GM18861 (cell line): ENCODE measurements around the gene RAMP3.
A peak's percentile ranks its signal among the peaks of the same experiment; 100 is the strongest.
"Not testable (repeated sequence)": the region's sequence is repeated elsewhere in the genome, so short reads cannot be mapped to it uniquely, and the experiment has no call there.

Source experiments
- ATAC-seq: cut with Tn5 transposase; IDR thresholded peaks from one replicate; pipeline ENCODE4 v1.9.1; 2021; ENCODE audit not compliant: unreplicated experiment

RAMP3 gene

DNA sequence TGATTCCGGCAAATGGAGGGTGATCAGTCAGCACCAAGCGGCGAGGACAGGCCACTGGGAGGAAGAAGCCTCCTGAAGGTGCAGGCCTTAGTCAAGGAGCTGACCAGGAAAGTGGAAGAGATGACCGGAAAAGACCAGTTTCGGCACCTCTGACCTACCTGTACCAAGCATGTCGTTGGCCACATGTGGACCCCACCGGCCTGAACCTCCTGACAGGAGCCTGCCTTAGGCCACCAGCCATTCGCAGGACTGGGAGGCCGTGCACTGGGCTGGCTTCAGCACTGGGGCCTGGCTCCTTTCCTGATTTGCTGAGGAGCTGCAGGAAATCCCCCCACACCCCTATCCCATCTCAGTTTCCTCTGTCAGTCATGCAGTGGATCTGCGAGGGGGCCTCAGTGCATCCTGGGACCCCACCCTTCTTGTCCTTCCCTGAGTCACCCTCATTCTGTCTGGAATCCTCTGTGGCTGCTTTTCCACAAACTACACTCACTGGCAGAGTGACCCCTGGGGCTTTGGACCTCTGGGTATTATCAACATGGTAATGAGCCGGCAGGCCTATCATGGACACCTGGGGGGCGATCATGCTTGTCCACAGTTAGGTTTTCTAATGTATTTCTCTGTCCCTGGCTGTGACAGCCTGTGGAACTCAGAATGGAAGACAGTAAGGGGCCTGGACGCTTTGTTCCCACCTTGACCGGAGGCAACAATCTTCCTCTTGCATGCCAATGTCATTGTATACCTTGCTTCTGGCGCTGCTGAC, 33.0 kb downstream of the RAMP3 start:
- ATAC-seq: no peak

- ATAC-seq: no peak
These were observed 33.8 kb downstream of the RAMP3 start for GRCh38 chr7:45191396-45191795.

GRCh38 chr7:45192621-45193041, 35.0 kb downstream of the RAMP3 start:
- no peak for ATAC-seq

DNA sequence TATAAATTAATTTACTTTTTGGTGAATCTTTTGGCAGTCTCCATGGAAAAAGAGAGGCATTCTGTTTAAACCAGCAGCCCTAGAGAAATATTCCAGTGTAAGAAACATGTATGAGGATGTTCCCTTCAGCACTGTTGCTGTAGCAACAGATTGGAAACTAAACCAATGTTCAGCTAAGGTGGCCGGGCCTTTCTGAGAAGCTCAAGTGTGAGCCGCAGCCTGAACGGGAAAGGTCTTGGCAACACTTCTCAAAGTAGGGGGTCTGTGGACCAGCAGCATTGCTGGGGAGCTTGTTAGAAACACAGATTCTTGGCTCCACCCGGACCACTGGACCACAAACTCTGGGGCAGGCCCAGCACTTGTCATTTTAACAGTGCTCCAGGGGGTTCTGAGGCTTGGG, 36.2 kb downstream of the RAMP3 start:
- no peak for ATAC-seq

GRCh38 chr7:45196374-45196773, 38.8 kb downstream of the RAMP3 start:
- ATAC-seq: no peak

DNA sequence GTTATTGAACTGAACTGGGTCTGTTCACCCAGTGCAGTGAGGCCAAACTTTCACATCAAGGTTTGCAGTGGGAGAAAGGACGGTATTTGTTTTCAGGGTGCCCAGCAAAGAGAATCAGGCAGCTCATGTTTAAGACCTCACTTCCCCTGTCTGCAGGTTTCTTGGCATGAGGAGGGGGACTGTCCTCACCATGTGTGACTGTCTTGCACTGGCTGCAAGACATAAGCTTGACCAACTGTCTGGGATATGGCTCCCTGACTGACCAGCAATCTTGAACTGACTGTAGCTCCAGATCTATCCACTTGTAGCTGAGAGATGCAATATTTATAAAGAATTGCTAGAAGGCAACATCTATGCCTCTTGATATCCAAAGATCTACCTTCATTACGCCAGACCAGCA, 39.9 kb downstream of the RAMP3 start:
- no peak for ATAC-seq

- ATAC-seq: no peak
These were observed 41.4 kb downstream of the RAMP3 start for GRCh38 chr7:45198986-45199385.

GRCh38 chr7:45199506-45199905, 41.9 kb downstream of the RAMP3 start:
- ATAC-seq: no peak

DNA sequence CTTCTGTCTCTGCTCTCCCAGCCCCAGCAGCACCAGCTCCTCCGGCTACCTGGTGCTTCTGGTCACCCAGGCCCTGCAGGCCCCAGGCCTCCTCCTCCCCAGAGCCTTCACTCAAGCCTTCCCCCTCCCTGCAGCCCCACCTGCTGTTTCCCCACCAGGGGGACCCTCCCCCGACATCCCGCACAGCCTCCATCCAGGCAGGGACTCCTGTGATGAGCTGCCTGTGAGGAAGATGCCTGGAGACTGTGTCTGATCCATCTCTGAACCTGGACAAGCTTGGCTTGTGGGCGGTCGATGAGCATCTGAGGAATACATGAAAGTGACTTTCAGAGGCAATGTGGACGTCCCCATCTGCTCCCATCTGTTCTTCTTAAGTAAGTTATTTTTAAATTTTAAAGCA, 45.0 kb downstream of the RAMP3 start:
- ATAC-seq: no peak

DNA sequence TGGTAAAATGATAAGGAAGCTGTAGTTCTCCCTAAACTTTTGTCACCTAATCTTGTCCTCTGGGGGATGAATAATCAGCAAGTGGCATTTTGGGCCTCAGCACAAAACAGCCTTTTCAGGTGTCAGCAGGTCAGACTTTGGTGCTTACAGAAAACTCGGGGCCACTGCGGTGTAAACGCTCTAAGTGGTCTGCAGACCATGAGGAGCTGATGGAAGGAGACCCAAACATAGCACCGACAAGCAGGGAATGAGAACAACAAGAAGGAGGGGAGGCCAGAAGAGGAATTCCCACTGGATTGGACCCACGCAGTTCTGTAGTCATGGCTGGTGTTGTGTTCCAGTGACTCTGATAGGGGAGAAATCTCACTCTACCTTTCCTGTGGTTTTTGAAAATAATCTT, 45.4 kb downstream of the RAMP3 start:
- no peak for ATAC-seq

DNA sequence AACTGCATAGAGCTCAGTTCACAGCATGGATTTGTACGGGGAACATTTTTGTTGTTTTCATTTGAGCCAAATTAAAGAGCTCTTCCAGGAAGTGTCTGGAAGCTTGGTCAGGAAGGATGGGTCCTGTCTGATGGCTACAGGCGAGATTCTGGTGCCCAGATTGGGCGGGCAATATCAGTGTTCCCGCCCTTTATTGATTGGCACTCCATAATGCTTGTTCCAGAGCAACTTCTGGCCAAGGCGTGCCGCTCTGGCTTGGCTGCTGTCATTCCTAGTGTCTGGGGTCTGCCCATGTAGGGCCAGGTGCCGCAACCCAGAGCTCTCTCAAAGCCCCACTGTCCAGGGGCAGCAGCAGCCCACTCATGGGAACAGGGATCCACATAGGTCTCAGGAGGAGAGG, 45.9 kb downstream of the RAMP3 start:
- no peak for ATAC-seq

GRCh38 chr7:45203936-45204445, 46.4 kb downstream of the RAMP3 start:
- peak; percentile 90 for ATAC-seq

DNA sequence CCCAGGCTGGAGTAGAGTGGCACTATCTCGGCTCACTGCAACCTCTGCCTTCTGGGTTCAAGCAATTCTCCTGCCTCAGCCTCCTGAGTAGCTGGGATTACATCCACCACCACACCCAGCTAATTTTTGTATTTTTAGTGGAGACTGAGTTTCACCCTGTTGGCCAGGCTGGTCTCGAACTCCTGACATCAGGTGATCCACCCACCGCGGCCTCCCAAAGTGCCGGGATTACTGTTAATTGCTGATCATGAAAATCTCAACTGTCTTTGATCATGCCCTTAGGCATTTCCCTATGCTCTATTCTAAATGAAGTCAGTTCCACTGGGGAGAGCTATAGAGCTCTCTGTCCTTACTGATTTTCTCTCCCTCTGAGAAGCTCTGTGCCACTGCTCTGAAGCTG, 48.7 kb downstream of the RAMP3 start:
- not testable (repeated sequence) for ATAC-seq

DNA sequence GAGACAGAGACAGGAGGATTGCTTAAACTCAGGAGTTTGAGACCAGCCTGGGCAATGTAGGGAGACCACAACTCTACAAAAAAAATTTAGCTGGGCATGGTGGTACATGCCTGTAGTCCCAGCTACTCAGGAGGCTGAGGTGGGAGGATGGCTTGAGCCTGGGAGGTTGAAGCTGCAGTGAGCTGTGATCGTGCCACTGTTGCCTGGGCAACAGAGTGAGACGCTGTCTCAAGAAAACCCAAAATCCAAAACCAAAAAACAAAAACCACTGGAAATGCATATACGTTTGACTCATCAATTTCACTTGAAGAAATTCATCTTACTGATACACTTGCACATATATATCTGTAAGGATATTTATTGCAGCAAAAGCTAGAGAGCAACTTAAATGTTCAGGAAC, 52.3 kb downstream of the RAMP3 start:
- ATAC-seq: not testable (repeated sequence)

GRCh38 chr7:45211066-45211465, 53.5 kb downstream of the RAMP3 start:
- no peak for ATAC-seq

- no peak for ATAC-seq
These were observed 54.4 kb downstream of the RAMP3 start for GRCh38 chr7:45211958-45212357.

- no peak for ATAC-seq
These were observed 55.0 kb downstream of the RAMP3 start for GRCh38 chr7:45212606-45213005.

- no peak for ATAC-seq
These were observed 58.0 kb downstream of the RAMP3 start for GRCh38 chr7:45215601-45216062.

- ATAC-seq: no peak
These were observed 58.6 kb downstream of the RAMP3 start for GRCh38 chr7:45216181-45216580.

GRCh38 chr7:45216622-45217165, 59.1 kb downstream of the RAMP3 start:
- ATAC-seq: no peak

GRCh38 chr7:45217358-45217757, 59.8 kb downstream of the RAMP3 start:
- ATAC-seq: no peak

- ATAC-seq: no peak
These were observed 61.5 kb downstream of the RAMP3 start for GRCh38 chr7:45219130-45219529.
